Spleen (tissue), 11 donors: ENCODE results near the gene MCM9. TPM values are rescaled to one million over a fixed set of nuclear protein-coding genes. Genes with fewer than 3 reads are reported as not detected.
A peak's percentile ranks its signal among the peaks of the same experiment; 100 is the strongest.

ENCODE experiments used
- DNase-seq: peaks from one replicate; pipeline ENCODE4 v3.0.0-alpha.2; 2020
- H3K27ac ChIP-seq, 8 donors: fragments of 200-600 bp; sonication (generic) in 7 of 8; 1 replicate in 4 of 8; 2 replicates in 4 of 8; pipeline versions ENCODE4 v1.5.0 to v1.8.0; 2016 to 2021; ENCODE audit warnings: inconsistent platforms in 4 of 8, mild to moderate bottlenecking in 4 of 8, moderate library complexity in 1 of 8
- H3K27me3 ChIP-seq, 7 donors: fragments of 200-600 bp; sonication (generic) in 6 of 7; replicated peaks in 1 of 7; 1 replicate in 4 of 7; 2 replicates in 3 of 7; pipeline versions ENCODE4 v1.5.0 to v1.8.0; 2016 to 2021; ENCODE audit warnings: inconsistent platforms in 3 of 7, mild to moderate bottlenecking in 1 of 7
- H3K36me3 ChIP-seq, 6 donors: fragments of 200-600 bp; sonication (generic) in 5 of 6; 1 replicate in 4 of 6; 2 replicates in 2 of 6; pipeline versions ENCODE4 v1.5.0 to v1.8.0; 2016 to 2021; ENCODE audit warnings: inconsistent platforms in 2 of 6
- H3K4me1 ChIP-seq, 6 donors: fragments of 200-600 bp; sonication (generic) in 5 of 6; 1 replicate in 3 of 6; 2 replicates in 3 of 6; pipeline versions ENCODE4 v1.5.0 to v1.8.0; 2016 to 2021; ENCODE audit warnings: inconsistent platforms in 3 of 6
- H3K4me3 ChIP-seq, 8 donors: fragments of 200-600 bp; sonication (generic) in 7 of 8; 1 replicate in 4 of 8; 2 replicates in 4 of 8; pipeline versions ENCODE4 v1.5.0 to v1.8.0; 2016 to 2021; ENCODE audit warnings: inconsistent platforms in 4 of 8, mild to moderate bottlenecking in 4 of 8, moderate library complexity in 2 of 8
- H3K9me3 ChIP-seq, 8 donors: fragments of 200-600 bp; sonication (generic) in 7 of 8; 1 replicate in 4 of 8; 2 replicates in 4 of 8; pipeline versions ENCODE4 v1.5.0 to v1.8.0; 2016 to 2021; ENCODE audit warnings: inconsistent platforms in 4 of 8
- POLR2A ChIP-seq, 3 donors: fragments of 450-650 bp; IDR thresholded peaks; one replicate each; pipeline ENCODE4 v1.5.1; 2017; ENCODE audit warnings: antibody characterized with exemption in 3 of 3, mild to moderate bottlenecking in 1 of 3
- POLR2AphosphoS5 ChIP-seq, 3 donors: sonication (generic); formaldehyde crosslinking; IDR thresholded peaks; one replicate each; pipeline ENCODE4 v1.5.1; 2017; ENCODE audit warnings: antibody characterized with exemption in 3 of 3
- WGBS, 5 donors: extraction: QIAGEN DNeasy Blood & Tissue Kit in 3 of 5; methylation state at CpG; one replicate each; pipeline versions ENCODE4 v1.1.5 to v1.1.7; 2013 to 2018; 5-methylcytosine and 5-hydroxymethylcytosine counted together
- intact Hi-C: fragments of 100-400 bp; cut with DNase I; formaldehyde crosslinking; loops from one replicate; pipeline ENCODE4 v1.15.0; 2023; ENCODE audit warnings: low total_unique reads
- polyA plus RNA-seq, 3 donors: library from polyadenylated mRNA; stranded (reverse); fragments of 200-250 nt; gene quantifications; one replicate each; pipeline ENCODE4 v1.2.1, GENCODE V29; 2013
- total RNA-seq, 7 donors: library from RNA; depleted of rRNA in 3 of 7; stranded (reverse); fragments of >200 nt in 3 of 7; fragmentation: NEBNext Ultra II Directional in 4 of 7; extraction: Animal tissue kit (Norgen Biotek cat#: 25700) in 4 of 7; gene quantifications; one replicate each; pipeline versions ENCODE4 v1.1.0 to v1.2.1, GENCODE V29; 2016 to 2021
- TF ChIP-seq, protein P1 (sequence below), 11 experiments: fragments of 200-600 bp in 7 of 11; fragments of 450-650 bp in 4 of 11; sonication (generic) in 4 of 11; IDR thresholded peaks in 8 of 11; conservative IDR thresholded peaks in 3 of 11; 1 replicate in 7 of 11; 2 replicates in 4 of 11; pipeline versions ENCODE4 v1.4.0 to v1.8.0; 2016 to 2021; ENCODE audit warnings: antibody characterized with exemption in 11 of 11, inconsistent platforms in 4 of 11, mild to moderate bottlenecking in 1 of 11
- donor health status: healthy with polysubstance abuse.
- donor health status: DM: no; HTN: no; CAD: no; lungs with moderate emphysema.
- donor health status: DM: no; HTN: no; CAD: no.
- donor health status: Bipolar disorder and iron deficiency.
- donor health status: healthy.
- donor health status: DM: no; HTN: no; CAD: no.
- donor health status: DM: yes; HTN: yes; CAD: no.

Gene MCM9
- total and polyA plus RNA-seq, 10 donors, result 3.7 to 33.6 (median 21.5) TPM

DNA sequence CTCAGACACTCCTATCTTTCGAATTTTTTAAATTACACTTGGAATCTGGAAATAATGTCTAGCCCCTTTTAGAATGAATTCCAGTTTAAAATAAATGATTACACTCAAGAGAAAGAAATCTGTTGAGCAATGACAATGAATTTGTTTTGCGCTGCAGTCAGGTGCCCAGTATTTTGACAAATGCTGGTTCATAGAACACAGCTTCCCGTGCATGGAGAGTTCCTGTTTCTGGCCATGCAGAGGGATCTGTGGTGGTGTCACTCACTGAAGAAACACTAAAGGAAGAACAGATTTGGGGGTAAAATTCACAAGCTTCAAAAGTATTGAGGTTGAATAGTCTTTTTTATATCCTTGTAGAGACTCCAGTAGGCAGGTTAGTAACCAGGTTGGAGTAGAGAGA lies 170.2 kb downstream of the MCM9 start:
- Histone ChIP-seq H3K36me3 (no peaks in the 10 kb centered on the region), H3K4me3 (no peak overlapping the region), H3K27ac (peak overlapping the region in 6 of 8 donors; percentile 26 to 77 (median 56)), H3K4me1 (peaks cover 0 to 35% (median 18%) of the 10 kb centered on the region in 6 donors), H3K9me3 (no peaks in the 10 kb centered on the region), H3K27me3 (no peaks in the 10 kb centered on the region)
- intact Hi-C loops, result no loop called here
- no peak for DNase-seq
- 27 to 39% (median 31%) methylated on average over 3 of the region's 3 CpGs for WGBS, 5 donors
- TF ChIP-seq, protein P1, sequence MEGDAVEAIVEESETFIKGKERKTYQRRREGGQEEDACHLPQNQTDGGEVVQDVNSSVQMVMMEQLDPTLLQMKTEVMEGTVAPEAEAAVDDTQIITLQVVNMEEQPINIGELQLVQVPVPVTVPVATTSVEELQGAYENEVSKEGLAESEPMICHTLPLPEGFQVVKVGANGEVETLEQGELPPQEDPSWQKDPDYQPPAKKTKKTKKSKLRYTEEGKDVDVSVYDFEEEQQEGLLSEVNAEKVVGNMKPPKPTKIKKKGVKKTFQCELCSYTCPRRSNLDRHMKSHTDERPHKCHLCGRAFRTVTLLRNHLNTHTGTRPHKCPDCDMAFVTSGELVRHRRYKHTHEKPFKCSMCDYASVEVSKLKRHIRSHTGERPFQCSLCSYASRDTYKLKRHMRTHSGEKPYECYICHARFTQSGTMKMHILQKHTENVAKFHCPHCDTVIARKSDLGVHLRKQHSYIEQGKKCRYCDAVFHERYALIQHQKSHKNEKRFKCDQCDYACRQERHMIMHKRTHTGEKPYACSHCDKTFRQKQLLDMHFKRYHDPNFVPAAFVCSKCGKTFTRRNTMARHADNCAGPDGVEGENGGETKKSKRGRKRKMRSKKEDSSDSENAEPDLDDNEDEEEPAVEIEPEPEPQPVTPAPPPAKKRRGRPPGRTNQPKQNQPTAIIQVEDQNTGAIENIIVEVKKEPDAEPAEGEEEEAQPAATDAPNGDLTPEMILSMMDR (IDR thresholded peaks at IDR 0.05 in 8 of 11, conservative IDR thresholded peaks at IDR 0.05 in 3 of 11), result no peak
- no peak for TF ChIP-seq POLR2A (IDR thresholded peaks at IDR 0.05)
- peak in 1 of 3 donors; percentile 10 for TF ChIP-seq POLR2AphosphoS5 (IDR thresholded peaks at IDR 0.05)

Other genes starting within 250 kb of the MCM9 start
- 10 to 100 TPM; 16.3 to 27.2 (median 17.6) TPM for gene ASF1A, start 41.0 kb downstream of the MCM9 start, total RNA-seq
- gene ASF1A, start 41.0 kb downstream of the MCM9 start, polyA plus RNA-seq, result 10 to 100 TPM; 16.3 to 19.6 (median 16.7) TPM
- 1 to 10 TPM in 5 of 7 donors, under 1 TPM in 2; 0.66 to 1.9 (median 1.0) TPM for gene FAM184A, start 143.5 kb upstream of the MCM9 start, total RNA-seq
- 1 to 10 TPM; 1.0 to 2.0 (median 1.3) TPM for gene FAM184A, start 143.5 kb upstream of the MCM9 start, polyA plus RNA-seq